NCI-H1417 (cell line): ENCODE results near the gene PRPF6.

Experiments used
- DNase-seq, 3 experiments: peaks; one replicate each; lab custom pipeline; 2025; lab: John Stamatoyannopoulos, UW

The PRPF6 gene

GRCh38 chr20:64035933-64036345 lies 55.0 kb downstream of the PRPF6 start, which contains the start of gene C20orf204:
Gene C20orf204 (plus strand): TSS chr20:64036182. CDS start chr20:64036324, 142 bp downstream.
- no peak for DNase-seq

DNA sequence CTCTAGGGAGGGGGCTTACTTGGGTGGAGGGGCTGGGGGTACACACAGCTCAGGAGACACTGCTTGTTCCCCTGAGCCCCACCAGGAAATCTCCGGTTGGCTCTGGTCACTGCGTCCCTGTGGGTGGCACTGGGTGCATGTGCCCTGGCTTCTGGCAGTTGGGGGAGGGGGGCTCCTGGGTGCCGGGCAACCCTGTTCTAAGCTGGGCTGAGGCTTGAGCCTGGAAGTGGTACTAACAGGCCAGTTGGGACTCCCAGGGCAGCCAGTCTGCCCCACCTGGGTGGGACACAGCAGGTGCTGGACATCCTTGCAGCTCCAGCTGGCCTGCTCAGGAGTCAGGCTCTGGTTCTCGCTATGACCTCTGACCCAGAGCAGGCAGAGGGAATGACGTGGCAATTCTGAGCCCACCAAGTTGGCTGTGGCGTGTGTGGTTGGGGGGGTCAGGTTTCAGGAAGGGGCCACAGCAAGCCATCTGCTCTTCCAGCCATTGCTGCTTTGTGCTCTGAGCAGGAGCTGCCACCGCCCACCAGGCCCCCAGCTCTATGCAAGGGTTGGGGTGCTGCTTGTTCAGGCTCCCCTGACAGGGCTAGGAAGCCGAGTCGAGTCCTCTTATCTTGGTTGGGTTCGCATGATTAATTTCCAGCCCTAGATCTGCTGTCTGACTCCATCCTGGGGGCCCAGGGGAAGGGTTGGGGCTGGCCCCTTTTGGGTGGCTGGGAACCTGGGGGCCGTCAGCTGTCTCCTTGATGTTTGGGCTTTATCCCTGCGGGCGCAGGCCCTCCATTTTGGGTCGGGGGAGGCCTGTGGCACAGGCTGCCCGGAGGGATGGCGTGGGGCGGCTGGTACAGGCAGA lies 55.6 kb downstream of the PRPF6 start:
- DNase-seq = no peak

- DNase-seq = no peak
These were observed 56.2 kb downstream of the PRPF6 start for GRCh38 chr20:64037199-64037497.

- DNase-seq = peak in 1 of 3 experiments; percentile 60
These were observed 56.7 kb downstream of the PRPF6 start for GRCh38 chr20:64037498-64038213.

- peak; percentile 37 to 89 (median 78) for DNase-seq
These were observed 57.3 kb downstream of the PRPF6 start for GRCh38 chr20:64038224-64038564.

DNA sequence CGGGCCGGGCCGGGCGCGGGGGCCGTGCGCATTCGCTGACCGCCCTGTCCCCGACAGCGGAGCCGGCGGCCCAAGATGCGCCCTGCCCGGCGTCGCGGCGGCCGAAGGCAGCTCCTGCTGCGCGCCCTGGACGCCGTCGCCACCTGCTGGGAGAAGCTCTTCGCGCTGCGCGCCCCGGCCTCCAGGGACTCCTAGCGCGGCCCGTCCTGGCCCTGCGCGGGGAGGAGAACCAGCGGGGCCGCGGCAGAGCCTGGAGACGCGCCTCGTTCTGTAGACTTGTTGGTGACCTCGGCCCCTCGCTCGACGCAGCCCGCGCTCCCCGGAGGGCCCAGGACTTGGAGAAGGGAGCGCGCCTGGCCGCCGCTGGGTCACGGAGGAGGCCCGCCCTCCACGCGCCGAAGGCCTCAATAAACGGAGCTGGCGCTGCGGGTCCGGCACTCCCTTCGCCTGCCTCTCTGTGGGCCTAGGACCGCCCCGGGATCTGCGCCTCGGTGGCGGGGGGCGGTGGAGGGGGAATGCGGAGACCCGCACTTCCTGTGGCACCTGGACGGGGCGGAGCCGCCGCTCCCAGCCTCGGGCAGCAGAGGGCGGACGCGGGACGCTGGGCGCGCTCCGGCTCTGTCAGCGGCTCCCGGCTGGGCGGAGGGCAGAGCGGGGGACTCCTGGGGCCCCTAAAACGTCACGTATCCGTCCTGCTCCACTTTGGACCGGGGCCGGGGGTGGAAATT lies 57.8 kb downstream of the PRPF6 start:
- DNase-seq = peak; percentile 51 to 89 (median 83)

DNA sequence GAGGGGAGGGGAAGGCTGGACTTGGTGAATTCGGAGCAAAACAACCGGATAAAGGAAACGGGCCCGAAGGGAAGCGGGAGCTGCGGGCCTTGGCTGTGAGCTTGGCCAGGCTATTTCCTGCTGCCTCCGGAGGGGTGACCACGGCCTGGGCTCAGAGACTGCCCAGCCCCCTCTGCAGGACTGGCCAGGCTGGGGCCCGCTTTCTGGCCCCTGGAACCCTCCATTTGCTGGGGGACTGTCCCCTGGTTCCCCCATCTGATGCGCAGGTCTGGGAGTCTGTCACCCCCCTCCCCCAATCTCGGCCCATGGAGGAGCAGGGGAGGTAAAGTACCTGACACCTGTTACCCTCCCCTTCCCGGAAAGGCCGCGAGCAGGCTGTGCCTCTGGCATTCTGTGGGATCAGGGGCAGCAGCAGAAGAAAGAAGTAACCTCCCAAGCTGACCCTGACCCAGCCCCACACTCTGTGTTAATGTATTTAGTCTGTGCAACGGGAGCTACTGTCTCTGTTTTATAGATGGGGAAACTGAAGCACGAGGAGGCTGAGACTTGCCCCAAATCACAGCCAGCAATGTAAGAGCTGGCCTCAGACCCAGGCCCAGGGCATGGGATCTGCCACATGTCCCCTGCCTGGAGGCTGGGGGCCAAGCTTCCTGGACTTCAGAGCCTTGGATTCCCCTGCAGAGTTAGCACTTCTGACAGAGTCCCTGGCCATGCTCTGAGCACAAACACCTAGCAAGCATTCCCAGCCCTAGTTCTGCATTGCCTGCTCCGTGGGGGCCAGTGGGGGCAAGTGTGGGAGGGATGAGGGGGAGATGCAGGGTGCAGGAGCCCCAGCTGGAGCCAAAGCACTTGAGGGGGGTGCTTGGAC lies 58.6 kb downstream of the PRPF6 start:
- no peak for DNase-seq

DNA sequence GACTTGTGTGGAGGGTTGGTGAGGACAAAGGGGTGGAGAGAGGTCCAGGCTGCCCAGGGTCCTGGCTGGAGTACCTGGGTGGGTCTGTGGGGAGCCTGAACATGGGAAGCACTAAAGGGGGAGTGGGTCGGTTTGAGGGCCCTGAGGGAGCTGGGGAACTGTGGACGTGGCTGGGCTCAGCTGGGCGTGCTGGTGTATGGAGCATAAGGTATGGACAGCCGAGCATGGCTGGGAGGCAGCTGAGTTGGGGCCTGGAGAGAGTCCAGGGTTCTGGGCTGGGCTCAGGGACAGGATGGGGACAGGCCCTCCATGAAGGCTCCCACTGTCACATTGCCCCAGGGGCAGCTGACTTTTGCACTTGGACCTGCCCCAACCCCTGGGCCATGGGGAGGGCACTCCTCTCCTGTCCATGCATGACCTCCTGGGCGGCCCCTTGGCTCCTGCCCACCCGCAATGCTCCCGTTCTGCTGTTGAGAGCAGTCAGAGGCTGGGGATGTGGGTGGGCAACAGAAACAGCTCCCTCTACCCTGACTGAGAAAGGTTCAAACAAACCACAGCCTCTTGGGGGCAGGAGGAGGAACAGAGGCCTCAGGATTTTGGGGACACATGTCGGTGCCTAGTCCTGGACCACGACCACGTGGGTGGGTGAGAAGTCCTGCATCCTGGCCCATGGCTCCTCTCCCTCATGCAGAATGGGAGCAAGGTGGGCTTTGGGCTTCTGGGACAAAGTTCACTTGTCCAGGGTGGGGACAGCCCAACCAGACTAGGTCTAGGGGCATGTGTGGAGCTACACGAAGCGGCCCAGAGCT lies 59.5 kb downstream of the PRPF6 start:
- DNase-seq = no peak

DNA sequence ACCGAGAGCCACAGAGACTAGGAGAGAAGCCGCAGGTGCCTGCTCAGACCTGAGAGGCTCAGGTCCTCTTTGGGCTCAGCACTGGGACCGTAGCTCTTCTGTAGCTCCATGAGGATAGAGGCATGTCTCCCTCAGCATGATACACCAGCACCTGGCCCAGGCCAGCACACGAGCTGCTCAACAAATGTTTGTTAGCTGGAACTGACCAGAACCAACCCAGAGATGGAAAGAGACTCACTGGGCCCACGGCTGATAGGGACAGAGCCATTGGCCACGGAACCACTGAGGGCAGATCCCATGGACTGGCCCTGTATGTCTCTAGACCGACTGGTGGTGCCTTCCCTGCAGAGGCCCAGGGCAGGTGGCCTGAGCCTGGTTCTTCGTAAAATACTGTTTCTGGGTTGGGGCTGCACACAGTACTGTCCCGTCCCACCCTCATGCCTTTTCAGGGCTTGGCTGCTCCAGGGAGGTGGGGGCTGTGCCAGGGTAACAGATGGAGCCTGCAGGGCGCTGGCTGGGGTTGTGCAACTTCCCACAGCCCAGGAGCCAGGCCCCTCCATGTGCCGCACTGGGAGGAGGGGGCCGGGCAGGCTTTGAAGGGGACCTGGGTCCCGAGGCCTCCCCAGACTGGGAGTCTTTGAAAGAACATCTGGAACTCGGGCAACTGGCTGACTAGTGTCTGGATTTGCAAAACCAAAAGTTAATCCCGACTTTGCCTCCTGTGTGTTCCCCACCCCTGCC lies 60.3 kb downstream of the PRPF6 start:
- no peak for DNase-seq

DNA sequence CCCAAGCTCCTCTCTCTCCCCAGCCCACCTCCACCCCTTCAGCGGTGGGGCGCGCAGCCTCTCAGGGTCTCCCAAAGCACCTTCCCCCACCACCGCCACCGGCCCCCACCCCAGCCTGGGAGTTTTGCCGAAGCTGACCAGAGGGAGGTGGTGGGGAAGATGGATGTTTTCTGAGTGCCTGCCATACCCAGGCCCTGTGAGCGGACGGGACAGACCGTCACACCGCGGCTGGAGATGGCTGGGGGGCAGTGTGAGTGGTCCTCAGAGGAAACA lies 60.8 kb downstream of the PRPF6 start:
- no peak for DNase-seq

DNA sequence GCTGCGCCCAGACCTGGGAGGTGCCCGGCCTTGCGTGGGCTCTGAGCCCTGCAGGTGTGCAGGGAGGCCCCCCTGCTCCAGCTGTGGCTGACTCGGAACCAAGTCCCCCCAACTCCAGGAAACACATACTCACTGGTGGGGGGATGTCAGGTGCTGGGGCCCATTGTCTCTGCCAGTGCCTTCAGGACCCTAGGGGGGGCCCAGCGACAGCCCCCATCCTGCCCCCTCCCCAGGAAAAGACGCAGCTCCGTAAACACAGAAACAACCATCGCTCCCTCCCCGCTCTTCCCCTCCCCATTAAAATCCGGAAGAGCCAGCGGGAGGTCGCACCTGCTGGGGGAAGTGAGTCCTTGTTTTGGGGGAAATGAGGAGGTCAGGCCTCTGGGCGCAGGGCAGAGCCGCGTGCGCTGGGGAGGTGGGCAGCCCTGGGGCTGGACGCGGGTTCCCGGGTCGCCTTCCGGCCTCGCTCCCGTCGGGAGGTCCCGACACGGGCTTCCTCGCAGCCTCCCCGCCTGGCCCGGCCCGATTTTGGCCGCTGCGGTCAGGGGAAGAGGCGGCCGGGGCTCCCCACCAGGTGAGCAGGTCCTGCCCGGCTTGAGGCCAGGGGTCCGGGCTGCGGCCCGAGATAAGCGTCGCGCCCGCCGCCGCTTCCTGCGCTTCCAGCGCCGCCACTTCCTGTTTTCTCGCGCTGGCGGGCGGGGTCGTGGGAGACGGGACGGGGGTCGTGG lies 61.3 kb downstream of the PRPF6 start:
- peak in 2 of 3 experiments; percentile 48 to 52 for DNase-seq

DNA sequence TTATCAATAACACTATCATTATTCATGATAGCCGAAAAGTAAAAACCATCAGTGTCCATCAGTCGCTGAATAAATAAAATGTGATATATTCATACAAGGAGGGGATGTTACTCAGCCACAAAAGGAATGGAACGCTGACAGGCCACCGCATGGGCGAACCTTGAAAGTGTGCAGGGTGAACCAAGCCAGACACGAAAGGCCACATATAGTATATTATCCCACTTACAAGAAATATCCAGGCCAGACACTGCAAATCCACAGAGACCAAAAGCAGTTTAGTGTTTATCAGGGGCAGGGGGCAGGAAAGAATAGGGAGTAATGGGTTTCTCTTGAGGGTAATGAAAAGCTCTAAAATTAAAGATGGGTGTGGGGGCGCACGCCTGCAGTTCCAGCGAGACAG lies 62.8 kb downstream of the PRPF6 start:
- DNase-seq = no peak

GRCh38 chr20:64044484-64045247 lies 63.7 kb downstream of the PRPF6 start:
- peak in 1 of 3 experiments; percentile 49 for DNase-seq

DNA sequence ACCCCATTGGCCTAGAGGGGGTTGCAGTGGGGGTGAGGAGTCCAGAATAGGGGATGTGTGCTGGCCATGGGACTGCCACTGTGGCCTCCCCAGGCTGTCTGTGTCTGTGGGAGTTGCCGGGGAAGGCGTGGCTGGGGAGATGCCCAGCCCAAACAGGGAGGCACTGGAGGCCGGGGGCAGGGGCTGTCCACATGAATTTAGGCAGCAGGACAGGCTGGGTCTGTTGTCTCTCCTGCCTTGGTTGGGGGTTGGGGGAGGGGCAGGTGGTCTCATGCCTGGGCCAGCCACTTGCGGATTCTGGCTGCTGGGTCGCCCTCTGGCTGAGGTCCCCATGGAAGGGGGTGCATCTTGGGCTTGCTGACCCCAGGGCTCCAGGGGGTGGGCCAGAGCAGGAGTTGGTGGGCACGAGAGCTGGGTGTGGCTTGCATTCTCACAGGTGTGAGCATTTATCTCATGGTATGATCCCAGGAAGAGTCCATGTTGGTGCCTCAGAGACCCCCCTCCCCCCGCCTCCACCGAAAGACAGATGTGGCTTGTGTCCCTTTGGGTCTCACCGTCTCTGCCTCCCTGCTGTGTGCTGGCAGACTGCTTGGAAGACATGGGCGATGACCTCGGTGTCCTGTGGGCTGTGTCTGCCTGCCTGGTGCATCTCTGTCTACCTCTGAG lies 64.5 kb downstream of the PRPF6 start:
- no peak for DNase-seq

- no peak for DNase-seq
These were observed 66.1 kb downstream of the PRPF6 start for GRCh38 chr20:64047046-64047389.

DNA sequence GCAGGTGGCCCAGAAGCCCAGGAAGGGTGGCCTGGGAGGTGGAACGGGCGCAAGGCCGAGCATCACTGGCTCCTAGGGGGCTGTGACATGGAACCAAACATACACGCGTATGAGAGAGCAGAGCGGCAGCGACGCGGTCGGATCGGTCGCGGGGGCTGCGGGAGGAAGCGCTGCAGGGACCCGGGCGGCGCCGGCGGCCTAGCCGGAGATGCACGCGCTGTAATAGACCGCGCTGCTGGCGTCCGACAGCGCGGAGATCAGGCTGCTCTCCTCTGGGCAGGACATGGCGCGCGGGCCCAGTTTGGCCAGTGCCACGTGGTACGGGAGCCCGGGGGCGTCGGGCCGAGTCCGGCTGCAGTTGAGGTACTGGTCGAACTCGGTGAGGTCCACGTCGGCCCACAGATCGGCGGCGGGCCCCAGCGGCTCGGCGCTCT lies 67.1 kb downstream of the PRPF6 start:
- DNase-seq = peak in 2 of 3 experiments; percentile 48 to 51

- peak in 2 of 3 experiments; percentile 32 to 63 for DNase-seq
These were observed 67.6 kb downstream of the PRPF6 start for GRCh38 chr20:64048402-64049044.
